HepG2 (cell line): ENCODE results near the gene MLXIPL. TPM values are rescaled to one million over a fixed set of nuclear protein-coding genes. Genes with fewer than 3 reads are reported as not detected.

ENCODE experiments used
- ATAC-seq: fragments of 200-7000 bp; cut with Tn5 transposase; 3 replicates; pipeline ENCODE4 v1.9.1; 2020; ENCODE audit warnings: mild to moderate bottlenecking, moderate library complexity
- BruUV-seq: library from RNA; stranded (reverse); fragments of 400-500 nt; replicated peaks from 2 replicates; lab custom pipeline; 2021; lab: Mats Ljungman, UMichigan
- CTCF ChIA-PET: fragments of 300-600 bp; formaldehyde crosslinking; extraction: SDS; loops from one replicate; lab custom pipeline; 2021; ENCODE audit warnings: low total read pairs, inconsistent platforms, low intra/inter-chr PET ratio; lab: Yijun Ruan, JAX
- POLR2A ChIA-PET: fragments of 350-600 bp; sonication (Branson Sonifier 250); formaldehyde crosslinking; loops from one replicate; lab custom pipeline; 2020; ENCODE audit warnings: antibody characterized with exemption, inconsistent platforms; lab: Yijun Ruan, JAX
- DNase-seq: peaks from one replicate; pipeline ENCODE4 v3.0.0-alpha.2; 2015; ENCODE audit warnings: low spot score
- FAIRE-seq: peaks from 3 replicates; lab custom pipeline; 2011; peaks lifted over from hg19 to GRCh38; lab: Jason Lieb, UNC
- H2AFZ ChIP-seq: one replicate; pipeline ENCODE4 v1.6.1; 2011; ENCODE audit warnings: low read length, inconsistent platforms
- H3K27ac ChIP-seq: fragments of 300-600 bp; 3 replicates; pipeline ENCODE4 v1.8.0; 2011; ENCODE audit warnings: mixed run types, mild to moderate bottlenecking, mixed read lengths, low read length, inconsistent platforms; ENCODE audit not compliant: insufficient read depth; ENCODE audit errors: extremely low read length
- H3K27me3 ChIP-seq, 2 experiments: fragments of 200-600 bp in 1 of 2; 2 replicates in 1 of 2; 3 replicates in 1 of 2; pipeline versions ENCODE4 v1.6.0 to v1.8.0; 2011; ENCODE audit warnings: low read length in 2 of 2, mild to moderate bottlenecking in 2 of 2, moderate library complexity in 2 of 2, inconsistent platforms in 1 of 2; ENCODE audit not compliant: insufficient read depth in 2 of 2, control insufficient read depth in 1 of 2
- H3K36me3 ChIP-seq, 2 experiments: fragments of 200-600 bp in 1 of 2; replicated peaks in 1 of 2; 2 replicates in 1 of 2; 3 replicates in 1 of 2; pipeline versions ENCODE4 v1.5.1 to v1.8.0; 2011; ENCODE audit warnings: low read length in 2 of 2, inconsistent platforms in 1 of 2; ENCODE audit not compliant: insufficient read depth in 2 of 2, control insufficient read depth in 1 of 2
- H3K4me1 ChIP-seq: 2 replicates; pipeline ENCODE4 v1.5.1; 2012; ENCODE audit warnings: low read length, inconsistent platforms; ENCODE audit not compliant: insufficient read depth
- H3K4me2 ChIP-seq: 2 replicates; pipeline ENCODE4 v1.6.0; 2011; ENCODE audit warnings: low read depth, low read length, inconsistent platforms
- H3K4me3 ChIP-seq, 3 experiments: fragments of 200-600 bp in 1 of 3; sonication (generic), shearing (Covaris generic) in 1 of 3; replicated peaks in 1 of 3; 2 replicates each; pipeline ENCODE4 v1.5.1; 2011 to 2016; ENCODE audit warnings: low read length in 3 of 3, inconsistent platforms in 2 of 3, low read depth in 2 of 3, mild to moderate bottlenecking in 2 of 3, control low read depth in 1 of 3, mixed read lengths in 1 of 3; ENCODE audit not compliant: insufficient read depth in 1 of 3
- H3K79me2 ChIP-seq: one replicate; pipeline ENCODE4 v1.6.1; 2011; ENCODE audit warnings: low read length, inconsistent platforms; ENCODE audit not compliant: insufficient read depth
- H3K9ac ChIP-seq: 2 replicates; pipeline ENCODE4 v1.6.0; 2011; ENCODE audit warnings: mild to moderate bottlenecking, low read depth, low read length, inconsistent platforms; ENCODE audit not compliant: insufficient read depth
- H3K9me3 ChIP-seq: 2 replicates; pipeline ENCODE4 v1.5.1; 2012; ENCODE audit warnings: mild to moderate bottlenecking, low read length
- H4K20me1 ChIP-seq: 2 replicates; pipeline ENCODE4 v1.6.0; 2011; ENCODE audit warnings: inconsistent platforms, mild to moderate bottlenecking, low read length, moderate library complexity; ENCODE audit not compliant: insufficient read depth
- ATF7 ChIP-seq, 2 experiments: fragments of 450-650 bp in 1 of 2; sonication (generic) in 1 of 2; formaldehyde crosslinking in 1 of 2; IDR thresholded peaks; 2 replicates each; pipeline versions ENCODE4 v1.4.0 to v1.6.1; 2016 to 2020; ENCODE audit warnings: antibody characterized with exemption in 1 of 2, mild to moderate bottlenecking in 1 of 2, missing genetic modification reagents in 1 of 2
- HINFP ChIP-seq: sonication (generic); formaldehyde crosslinking; IDR thresholded peaks from 2 replicates; pipeline ENCODE4 v1.4.0; 2020; ENCODE audit warnings: low read depth, mild to moderate bottlenecking, missing genetic modification reagents
- SIX4 ChIP-seq: sonication (generic); formaldehyde crosslinking; IDR thresholded peaks from 2 replicates; pipeline ENCODE4 v1.4.0; 2020; ENCODE audit warnings: missing genetic modification reagents
- SNAPC4 ChIP-seq: sonication (generic); formaldehyde crosslinking; IDR thresholded peaks from 2 replicates; pipeline ENCODE4 v1.4.0; 2020; ENCODE audit warnings: mild to moderate bottlenecking, missing genetic modification reagents
- TBP ChIP-seq: sonication (generic); formaldehyde crosslinking; IDR thresholded peaks from 2 replicates; pipeline ENCODE4 v1.5.0; 2020; ENCODE audit warnings: missing genetic modification reagents
- ZNF234 ChIP-seq: sonication (generic); formaldehyde crosslinking; conservative IDR thresholded peaks from 2 replicates; pipeline ENCODE4 v1.5.1; 2020; ENCODE audit warnings: mild to moderate bottlenecking, missing genetic modification reagents
- ZNF24 ChIP-seq: fragments of 450-650 bp; IDR thresholded peaks from 2 replicates; pipeline ENCODE4 v1.6.1; 2017; ENCODE audit warnings: antibody characterized with exemption, mild to moderate bottlenecking
- ZNF430 ChIP-seq: sonication (generic); formaldehyde crosslinking; IDR thresholded peaks from 2 replicates; pipeline ENCODE4 v1.9.0; 2021; ENCODE audit warnings: mild to moderate bottlenecking, missing genetic modification reagents
- ZNF7 ChIP-seq: IDR thresholded peaks from 2 replicates; pipeline ENCODE4 v1.6.1; 2016; ENCODE audit warnings: missing biosample characterization, missing genetic modification reagents
- ZNF747 ChIP-seq: sonication (generic); formaldehyde crosslinking; IDR thresholded peaks from 2 replicates; pipeline ENCODE4 v1.8.1; 2023; ENCODE audit warnings: missing genetic modification reagents, mild to moderate bottlenecking, borderline replicate concordance
- WGBS: methylation state at CpG from one replicate; pipeline ENCODE4 v1.1.6; 2017; ENCODE audit warnings: low lambda C conversion rate; 5-methylcytosine and 5-hydroxymethylcytosine counted together
- in situ Hi-C: cut with HindIII; loops from 2 replicates; pipeline ENCODE4 v1.10.0; 2017; ENCODE audit warnings: low pct_unique_long_range_greater_than_20kb; ENCODE audit not compliant: extremely low pct_ligation_motif_present
- intact Hi-C: fragments of 100-400 bp; cut with micrococcal nuclease; formaldehyde crosslinking; loops from one replicate; pipeline ENCODE4 v1.10.0; 2022; ENCODE audit not compliant: unreplicated experiment
- polyA plus RNA-seq, 8 experiments: library from polyadenylated mRNA; depleted of rRNA in 3 of 8; stranded (reverse) in 7 of 8; unstranded in 1 of 8; fragments of >200 nt; fragmentation: Illumina TruSeq in 4 of 8; extraction: Trizol in 4 of 8; gene quantifications; 2 replicates each; pipeline versions ENCODE4 v1.2.1 to v1.2.3, GENCODE V29; 2011 to 2016; ENCODE audit warnings: low read depth in 4 of 8, missing spikeins in 1 of 8, mixed read lengths in 1 of 8; ENCODE audit not compliant: insufficient read depth in 1 of 8
- total RNA-seq, 5 experiments: library from RNA; depleted of rRNA; stranded (reverse); fragments of >200 nt; fragmentation: Illumina TruSeq; extraction: Trizol; gene quantifications; 2 replicates each; pipeline ENCODE4 v1.2.3, GENCODE V29; 2016; ENCODE audit warnings: low read depth in 1 of 5

MLXIPL gene
- total and polyA plus RNA-seq, 2 of the 13 experiments (the other 11 are each of a cell fraction or from before 2014, with no cell fraction given): 51.6 to 60.1 TPM

DNA sequence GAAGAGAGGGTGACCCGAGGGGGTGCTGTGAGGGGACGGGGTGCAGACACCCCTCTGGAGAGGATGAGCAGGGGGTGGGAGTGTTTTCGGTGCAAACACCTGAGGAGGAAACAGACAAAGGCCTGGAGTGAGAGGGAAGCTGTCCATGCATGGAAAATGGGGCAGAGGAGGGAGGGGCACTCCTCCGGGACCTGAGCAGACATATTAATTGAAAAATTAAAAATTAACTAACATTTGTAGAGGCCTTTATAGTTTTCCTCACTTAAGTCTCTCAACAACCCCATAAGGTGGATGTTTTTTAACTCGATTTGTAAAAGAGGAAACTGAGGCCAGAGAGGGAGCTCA, 44.5 kb upstream of the MLXIPL start:
- ATAC-seq (no peak), DNase-seq (no peak), FAIRE-seq (no peak)
- Histone ChIP-seq H3K36me3 (peaks cover 0 to 2% of the 10 kb centered on the region in 2 experiments; a peak in 1 of 5 replicates), H3K27me3 (no peaks in the 10 kb centered on the region; a peak in 1 of 5 replicates), H4K20me1 (no peaks in the 10 kb centered on the region), H2AFZ (no peak overlapping the region), H3K4me2 (peak overlapping the region; percentile 92), H3K4me1 (peaks cover 43% of the 10 kb centered on the region), H3K27ac (no peak overlapping the region), H3K79me2 (no peaks in the 10 kb centered on the region), H3K9me3 (no peaks in the 10 kb centered on the region), H3K9ac (peak overlapping the region; percentile 70), H3K4me3 (peak overlapping the region; percentile 68 to 84 (median 77))
- ChIA-PET POLR2A (interaction anchor here (0.9 to 2.3 kb wide), 5 partner anchors 44 to 68 kb away, joined by 3 to 13 read pairs (median 4); partner anchors contain the start of gene MLXIPL), CTCF (interaction anchor here (2.0 kb wide), 1 partner anchor 61 kb away, joined by 12 read pairs; no protein-coding TSS in a partner anchor)
- 13% methylated on average over 5 of the region's 5 CpGs for WGBS
- no peak for TF ChIP-seq SIX4
- no peak for TF ChIP-seq TBP (CRISPR knock-in tag)
- no peak for TF ChIP-seq ZNF234 (CRISPR knock-in tag)
- no peak for TF ChIP-seq ZNF24
- no peak for TF ChIP-seq ZNF747
- no peak for TF ChIP-seq ZNF430 (CRISPR knock-in tag)
- intact Hi-C loops: loop anchor here (5.0 kb wide), 1 partner anchor 48 kb away; the partner anchor contains the start of gene STX1A
- no TSS peak for BruUV-seq
- in situ Hi-C loops: loop anchor here (5.0 kb wide), 1 partner anchor 57 kb away; no protein-coding TSS in a partner anchor

- POLR2A ChIA-PET: interaction anchor here (0.8 to 2.3 kb wide), 8 partner anchors 44 to 67 kb away, joined by 3 to 13 read pairs (median 4); partner anchors contain the start of gene MLXIPL
- H3K4me3 ChIP-seq: peak overlapping the region; percentile 68 to 84 (median 77)
- intact Hi-C loops: loop anchor here (5.0 kb wide), 1 partner anchor 49 kb away; the partner anchor contains the start of gene STX1A
- FAIRE-seq (no peak), DNase-seq (no peak), ATAC-seq (no peak)
- H3K79me2 ChIP-seq: no peaks in the 10 kb centered on the region
- H3K9ac ChIP-seq: peak overlapping the region; percentile 70
- BruUV-seq: no TSS peak
- WGBS: 2% methylated on average over 16 of the region's 52 CpGs
- no peaks in the 10 kb centered on the region; a peak in 1 of 5 replicates for H3K27me3 ChIP-seq
- H3K4me1 ChIP-seq: peaks cover 48% of the 10 kb centered on the region
- in situ Hi-C loops: loop anchor here (5.0 kb wide), 1 partner anchor 56 kb away; no protein-coding TSS in a partner anchor
- no peaks in the 10 kb centered on the region for H4K20me1 ChIP-seq
- CTCF ChIA-PET: interaction anchor here (0.7 to 2.0 kb wide), 2 partner anchors 21 to 61 kb away, joined by 3 to 12 read pairs; no protein-coding TSS in a partner anchor
- peaks cover 0 to 2% of the 10 kb centered on the region in 2 experiments; a peak in 1 of 5 replicates for H3K36me3 ChIP-seq
- H2AFZ ChIP-seq: no peak overlapping the region
- H3K27ac ChIP-seq: no peak overlapping the region
- peak overlapping the region; percentile 92 for H3K4me2 ChIP-seq
- no peaks in the 10 kb centered on the region for H3K9me3 ChIP-seq
- TF ChIP-seq ATF7 (IDR thresholded peaks at IDR 0.05) (no peak), ATF7 (CRISPR knock-in tag; IDR thresholded peaks at IDR 0.05) (no peak), HINFP (no peak), ZNF7 (CRISPR knock-in tag) (no peak), SNAPC4 (CRISPR knock-in tag) (no peak)
Observed at GRCh38 chr7:73668103-73668885, 44.0 kb upstream of the MLXIPL start.
